Hepatocyte (in vitro differentiated cells): Measurements from ENCODE around the gene CRLF3.

ENCODE experiments used
- EZH2phosphoT487 ChIP-seq: fragments of 200-600 bp; sonication (generic); IDR thresholded peaks from one replicate; pipeline ENCODE4 v1.6.1; 2018; ENCODE audit warnings: antibody characterized with exemption, mild to moderate bottlenecking, low read depth, moderate library complexity; ENCODE audit not compliant: unreplicated experiment, severe bottlenecking
- TF ChIP-seq, protein P1 (sequence below): fragments of 200-600 bp; sonication (generic); IDR thresholded peaks from 2 replicates; pipeline ENCODE4 v1.5.1; 2016; ENCODE audit warnings: antibody characterized with exemption, mild to moderate bottlenecking; ENCODE audit not compliant: poor library complexity

DNA sequence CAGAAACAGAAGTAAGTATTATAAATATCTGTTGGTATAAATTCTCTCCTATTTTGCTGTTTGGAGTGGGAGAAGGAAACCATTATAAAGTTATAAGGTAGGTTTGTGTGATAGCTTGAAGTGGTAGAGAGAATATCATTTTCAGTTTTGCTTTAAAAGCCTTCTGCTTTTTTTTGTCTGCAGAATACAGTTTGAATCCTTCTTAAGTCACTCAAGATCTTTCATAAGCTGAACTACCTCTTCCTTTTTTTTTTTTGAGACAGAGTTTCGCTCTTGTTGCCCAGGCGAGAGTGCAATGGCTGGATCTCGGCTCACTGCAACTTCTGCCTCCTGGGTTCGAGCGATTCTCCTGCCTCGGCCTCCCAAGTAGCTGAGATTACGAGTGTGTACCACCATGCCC, 16.3 kb upstream of the CRLF3 start:
- TF ChIP-seq, protein P1, sequence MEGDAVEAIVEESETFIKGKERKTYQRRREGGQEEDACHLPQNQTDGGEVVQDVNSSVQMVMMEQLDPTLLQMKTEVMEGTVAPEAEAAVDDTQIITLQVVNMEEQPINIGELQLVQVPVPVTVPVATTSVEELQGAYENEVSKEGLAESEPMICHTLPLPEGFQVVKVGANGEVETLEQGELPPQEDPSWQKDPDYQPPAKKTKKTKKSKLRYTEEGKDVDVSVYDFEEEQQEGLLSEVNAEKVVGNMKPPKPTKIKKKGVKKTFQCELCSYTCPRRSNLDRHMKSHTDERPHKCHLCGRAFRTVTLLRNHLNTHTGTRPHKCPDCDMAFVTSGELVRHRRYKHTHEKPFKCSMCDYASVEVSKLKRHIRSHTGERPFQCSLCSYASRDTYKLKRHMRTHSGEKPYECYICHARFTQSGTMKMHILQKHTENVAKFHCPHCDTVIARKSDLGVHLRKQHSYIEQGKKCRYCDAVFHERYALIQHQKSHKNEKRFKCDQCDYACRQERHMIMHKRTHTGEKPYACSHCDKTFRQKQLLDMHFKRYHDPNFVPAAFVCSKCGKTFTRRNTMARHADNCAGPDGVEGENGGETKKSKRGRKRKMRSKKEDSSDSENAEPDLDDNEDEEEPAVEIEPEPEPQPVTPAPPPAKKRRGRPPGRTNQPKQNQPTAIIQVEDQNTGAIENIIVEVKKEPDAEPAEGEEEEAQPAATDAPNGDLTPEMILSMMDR = no peak
- TF ChIP-seq EZH2phosphoT487 = no peak
